H9 (cell line): ENCODE data around the gene BCAS3. TPM values are rescaled to one million over a fixed set of nuclear protein-coding genes. Genes with fewer than 3 reads are reported as not detected.

ENCODE experiments used
- DNase-seq: peaks from one replicate; pipeline ENCODE4 v3.0.0-alpha.2; 2017
- H2AFZ ChIP-seq: one replicate; pipeline ENCODE4 v1.6.1; 2013; ENCODE audit warnings: mild to moderate bottlenecking, low read length, control low read depth, moderate library complexity
- H2AK5ac ChIP-seq: 2 replicates; pipeline ENCODE4 v1.6.1; 2013; ENCODE audit warnings: low read length, control low read depth, mixed read lengths; ENCODE audit not compliant: insufficient read length
- H2BK120ac ChIP-seq: one replicate; pipeline ENCODE4 v1.6.1; 2013; ENCODE audit warnings: low read depth, mild to moderate bottlenecking, low read length, control low read depth, inconsistent platforms; ENCODE audit not compliant: poor library complexity, severe bottlenecking
- H2BK12ac ChIP-seq: 2 replicates; pipeline ENCODE4 v1.6.1; 2013; ENCODE audit warnings: low read length, control low read depth, mixed read lengths, low read depth; ENCODE audit not compliant: insufficient read length
- H2BK15ac ChIP-seq: 2 replicates; pipeline ENCODE4 v1.6.1; 2013; ENCODE audit warnings: low read depth, low read length, control low read depth
- H2BK20ac ChIP-seq: one replicate; pipeline ENCODE4 v1.6.1; 2013; ENCODE audit warnings: low read depth, mild to moderate bottlenecking, low read length, control low read depth, inconsistent platforms; ENCODE audit not compliant: poor library complexity, severe bottlenecking
- H2BK5ac ChIP-seq: 2 replicates; pipeline ENCODE4 v1.6.1; 2013; ENCODE audit warnings: low read length, control low read depth, mixed read lengths; ENCODE audit not compliant: insufficient read length
- H3K14ac ChIP-seq: 2 replicates; pipeline ENCODE4 v1.6.1; 2013; ENCODE audit warnings: low read length, control low read depth; ENCODE audit not compliant: insufficient read depth
- H3K18ac ChIP-seq: 2 replicates; pipeline ENCODE4 v1.6.1; 2013; ENCODE audit warnings: low read depth, mild to moderate bottlenecking, mixed read lengths, low read length, control low read depth; ENCODE audit not compliant: insufficient read length
- H3K23ac ChIP-seq: 2 replicates; pipeline ENCODE4 v1.6.1; 2013; ENCODE audit warnings: low read length, control low read depth, mixed read lengths, low read depth; ENCODE audit not compliant: insufficient read length
- H3K23me2 ChIP-seq: 2 replicates; pipeline ENCODE4 v1.6.1; 2013; ENCODE audit warnings: low read depth, mild to moderate bottlenecking, mixed read lengths, low read length, control low read depth; ENCODE audit not compliant: insufficient read length, poor library complexity, severe bottlenecking
- H3K27ac ChIP-seq: 2 replicates; pipeline ENCODE4 v1.5.1; 2013; ENCODE audit warnings: low read length, control low read depth, mixed read lengths, low read depth; ENCODE audit not compliant: insufficient read length
- H3K27me3 ChIP-seq: 2 replicates; pipeline ENCODE4 v1.6.1; 2013; ENCODE audit warnings: low read length, control low read depth, inconsistent platforms; ENCODE audit not compliant: insufficient read depth
- H3K4ac ChIP-seq: 2 replicates; pipeline ENCODE4 v1.6.1; 2013; ENCODE audit warnings: low read depth, mild to moderate bottlenecking, control low read depth, inconsistent platforms, low read length, moderate library complexity
- H3K4me1 ChIP-seq: 2 replicates; pipeline ENCODE4 v1.6.1; 2013; ENCODE audit warnings: low read length, control low read depth, inconsistent platforms; ENCODE audit not compliant: insufficient read depth
- H3K4me2 ChIP-seq: 2 replicates; pipeline ENCODE4 v1.6.1; 2013; ENCODE audit warnings: low read length, control low read depth, mixed read lengths; ENCODE audit not compliant: insufficient read length, insufficient read depth
- H3K56ac ChIP-seq: 2 replicates; pipeline ENCODE4 v1.6.1; 2013; ENCODE audit warnings: low read depth, mild to moderate bottlenecking, mixed read lengths, low read length, control low read depth; ENCODE audit not compliant: insufficient read length
- H3K79me1 ChIP-seq: 2 replicates; pipeline ENCODE4 v1.6.1; 2013; ENCODE audit warnings: low read depth, mild to moderate bottlenecking, moderate library complexity, low read length, control low read depth, inconsistent platforms; ENCODE audit not compliant: insufficient read depth, poor library complexity, severe bottlenecking
- H3K79me2 ChIP-seq: 2 replicates; pipeline ENCODE4 v1.6.1; 2013; ENCODE audit warnings: low read length, control low read depth, inconsistent platforms; ENCODE audit not compliant: insufficient read depth
- H3K9ac ChIP-seq: 2 replicates; pipeline ENCODE4 v1.6.1; 2013; ENCODE audit warnings: low read length, control low read depth, mixed read lengths; ENCODE audit not compliant: insufficient read length; ENCODE audit errors: extremely low read depth
- H3K9me3 ChIP-seq: one replicate; pipeline ENCODE4 v1.6.1; 2013; ENCODE audit warnings: low read depth, low read length, inconsistent platforms; ENCODE audit not compliant: control insufficient read depth
- H3T11ph ChIP-seq: one replicate; pipeline ENCODE4 v1.6.1; 2013; ENCODE audit warnings: mild to moderate bottlenecking, low read length, control low read depth, inconsistent platforms
- H4K20me1 ChIP-seq: one replicate; pipeline ENCODE4 v1.6.1; 2013; ENCODE audit not compliant: control insufficient read depth, insufficient read length, insufficient read depth
- H4K5ac ChIP-seq: 2 replicates; pipeline ENCODE4 v1.6.1; 2013; ENCODE audit warnings: low read depth, mild to moderate bottlenecking, mixed read lengths, low read length, control low read depth; ENCODE audit not compliant: insufficient read length
- H4K8ac ChIP-seq: replicated peaks from 2 replicates; pipeline ENCODE4 v1.6.1; 2013; ENCODE audit warnings: low read length, control low read depth, mixed read lengths, low read depth; ENCODE audit not compliant: insufficient read length
- H4K91ac ChIP-seq: 2 replicates; pipeline ENCODE4 v1.6.1; 2013; ENCODE audit warnings: low read depth, mild to moderate bottlenecking, moderate library complexity, mixed read lengths, low read length, control low read depth; ENCODE audit not compliant: insufficient read length
- H3K27ac Mint-ChIP-seq, 3 experiments: 2 replicates in 2 of 3; 3 replicates in 1 of 3; pipeline ENCODE4 v1.8.0; 2020 to 2021; ENCODE audit warnings: mixed read lengths in 3 of 3, mild to moderate bottlenecking in 1 of 3, moderate library complexity in 1 of 3
- H3K27me3 Mint-ChIP-seq: 2 replicates; pipeline ENCODE4 v1.8.0; 2021; ENCODE audit warnings: low read depth, mild to moderate bottlenecking, moderate library complexity, mixed read lengths
- H3K36me3 Mint-ChIP-seq, 3 experiments: 2 replicates in 2 of 3; 3 replicates in 1 of 3; pipeline ENCODE4 v1.8.0; 2020 to 2021; ENCODE audit warnings: low read depth in 3 of 3, mixed read lengths in 3 of 3; ENCODE audit not compliant: insufficient read depth in 1 of 3
- H3K4me1 Mint-ChIP-seq, 2 experiments: 2 replicates each; pipeline ENCODE4 v1.8.0; 2020; ENCODE audit warnings: mixed read lengths in 2 of 2
- H3K4me3 Mint-ChIP-seq, 2 experiments: 2 replicates in 1 of 2; 3 replicates in 1 of 2; pipeline ENCODE4 v1.8.0; 2020 to 2021; ENCODE audit warnings: mild to moderate bottlenecking in 2 of 2, mixed read lengths in 2 of 2, moderate library complexity in 1 of 2
- H3K9me3 Mint-ChIP-seq, 2 experiments: 2 replicates in 1 of 2; 3 replicates in 1 of 2; pipeline ENCODE4 v1.8.0; 2020; ENCODE audit warnings: mild to moderate bottlenecking in 2 of 2, mixed read lengths in 2 of 2, moderate library complexity in 1 of 2
- WGBS: extraction: QIAGEN DNeasy Blood & Tissue Kit; methylation state at CpG from one replicate; pipeline ENCODE4 v1.1.7; 2013; ENCODE audit warnings: missing lambda C conversion rate, low lambda C conversion rate, mixed read lengths; ENCODE audit not compliant: insufficient read length; ENCODE audit errors: extremely low coverage; 5-methylcytosine and 5-hydroxymethylcytosine counted together
- total RNA-seq: library from RNA; stranded (reverse); gene quantifications from 2 replicates; pipeline ENCODE4 v1.2.1, GENCODE V29; 2021
- TF ChIP-seq, protein P1 (sequence below): fragments of 200-600 bp; sonication (generic); conservative IDR thresholded peaks from 3 replicates; pipeline ENCODE4 v1.8.0; 2021; ENCODE audit warnings: antibody characterized with exemption, mild to moderate bottlenecking

The BCAS3 gene
- total RNA-seq, 1 experiment from 2014 or later = 22.4 TPM

DNA sequence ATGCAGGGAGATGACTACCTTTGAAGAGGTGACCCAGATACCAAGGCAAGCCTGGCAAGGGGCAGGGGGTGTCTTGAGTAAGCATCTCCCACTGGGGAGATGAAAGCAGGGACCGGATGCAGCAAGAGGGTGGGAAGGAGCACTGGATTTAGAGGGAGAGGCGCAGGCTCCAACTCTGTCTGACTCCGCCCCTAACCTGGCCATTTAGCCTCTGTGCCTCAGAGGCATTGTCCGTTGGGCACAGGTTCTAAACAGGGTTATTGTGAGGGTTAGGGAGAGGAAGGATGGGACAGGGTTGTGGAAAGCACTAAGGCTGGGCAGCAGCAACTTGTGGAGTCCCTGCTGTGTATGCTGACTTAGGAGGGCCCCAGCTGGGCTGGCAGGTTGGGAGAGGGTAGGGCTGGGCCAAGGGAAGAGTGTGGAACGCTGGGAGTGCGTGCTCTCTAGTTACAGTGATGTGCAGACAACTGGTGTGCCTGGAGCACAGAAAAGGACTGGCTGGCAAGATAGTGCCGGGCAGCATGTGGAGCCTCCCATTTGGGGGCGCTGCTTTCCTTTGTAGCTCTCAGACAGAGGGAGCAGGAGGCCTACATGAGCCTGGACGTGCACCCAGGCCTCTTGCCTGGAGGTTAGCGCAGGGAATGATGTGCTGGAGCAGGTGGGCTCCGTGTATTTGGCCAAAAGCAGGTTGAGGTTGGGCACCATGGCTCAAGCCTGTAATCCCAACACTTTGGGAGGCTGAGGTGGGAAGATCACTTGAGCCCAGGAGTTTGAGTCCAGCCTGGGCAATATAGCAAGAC is 748.2 kb downstream of the BCAS3 start:
- H3K4me1 Mint-ChIP-seq = peaks cover 7% of the 10 kb centered on the region in 2 experiments
- H3K27me3 Mint-ChIP-seq = peaks cover 35% of the 10 kb centered on the region
- Histone ChIP-seq H3K23me2 (no peaks in the 10 kb centered on the region), H3K79me2 (no peaks in the 10 kb centered on the region), H3K23ac (no peak overlapping the region), H4K20me1 (no peaks in the 10 kb centered on the region), H4K5ac (no peak overlapping the region), H3K27ac (no peak overlapping the region), H3K4me2 (no peak overlapping the region), H3K4ac (no peak overlapping the region), H3K18ac (no peak overlapping the region), H3K9ac (no peak overlapping the region), H2BK12ac (no peak overlapping the region), H2AFZ (no peak overlapping the region), H3K14ac (no peak overlapping the region), H2BK15ac (no peak overlapping the region), H3K4me1 (peaks cover 2% of the 10 kb centered on the region; the same call in 1 of the 2 replicates), H4K91ac (no peak overlapping the region), H2BK120ac (no peak overlapping the region), H2BK20ac (no peak overlapping the region), H3K56ac (no peak overlapping the region), H3T11ph (no peak overlapping the region), H4K8ac (no peak overlapping the region), H3K9me3 (no peaks in the 10 kb centered on the region), H2AK5ac (no peak overlapping the region), H2BK5ac (no peak overlapping the region), H3K27me3 (no peaks in the 10 kb centered on the region), H3K79me1 (no peaks in the 10 kb centered on the region)
- no peak overlapping the region for H3K27ac Mint-ChIP-seq
- DNase-seq = peak; percentile 90
- no peaks in the 10 kb centered on the region for H3K9me3 Mint-ChIP-seq
- H3K4me3 Mint-ChIP-seq = no peak overlapping the region; a peak in 1 of 5 replicates
- no peaks in the 10 kb centered on the region for H3K36me3 Mint-ChIP-seq
- no CpG with 5 or more reads among the region's 11 CpGs for WGBS
- TF ChIP-seq, protein P1, sequence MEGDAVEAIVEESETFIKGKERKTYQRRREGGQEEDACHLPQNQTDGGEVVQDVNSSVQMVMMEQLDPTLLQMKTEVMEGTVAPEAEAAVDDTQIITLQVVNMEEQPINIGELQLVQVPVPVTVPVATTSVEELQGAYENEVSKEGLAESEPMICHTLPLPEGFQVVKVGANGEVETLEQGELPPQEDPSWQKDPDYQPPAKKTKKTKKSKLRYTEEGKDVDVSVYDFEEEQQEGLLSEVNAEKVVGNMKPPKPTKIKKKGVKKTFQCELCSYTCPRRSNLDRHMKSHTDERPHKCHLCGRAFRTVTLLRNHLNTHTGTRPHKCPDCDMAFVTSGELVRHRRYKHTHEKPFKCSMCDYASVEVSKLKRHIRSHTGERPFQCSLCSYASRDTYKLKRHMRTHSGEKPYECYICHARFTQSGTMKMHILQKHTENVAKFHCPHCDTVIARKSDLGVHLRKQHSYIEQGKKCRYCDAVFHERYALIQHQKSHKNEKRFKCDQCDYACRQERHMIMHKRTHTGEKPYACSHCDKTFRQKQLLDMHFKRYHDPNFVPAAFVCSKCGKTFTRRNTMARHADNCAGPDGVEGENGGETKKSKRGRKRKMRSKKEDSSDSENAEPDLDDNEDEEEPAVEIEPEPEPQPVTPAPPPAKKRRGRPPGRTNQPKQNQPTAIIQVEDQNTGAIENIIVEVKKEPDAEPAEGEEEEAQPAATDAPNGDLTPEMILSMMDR = peak; percentile 63; the same call in 2 of the 3 replicates
